HS-5 (cell line): ENCODE measurements around the gene CLHC1.
"Not testable (repeated sequence)": the region's sequence is repeated elsewhere in the genome, so short reads cannot be mapped to it uniquely, and the experiment has no call there.

Experiments used
- DNase-seq: peaks from one replicate; pipeline ENCODE4 v3.0.0-alpha.2; 2012; ENCODE audit warnings: low read depth

CLHC1 gene

GRCh38 chr2:55232084-55232862, at the start of gene CLHC1, which contains the start of gene RPS27A:
Gene CLHC1 (minus strand): TSS chr2:55232293. CDS start chr2:55222411, 9,882 bp downstream.
Gene RPS27A (plus strand): TSS chr2:55232688. CDS start chr2:55232825, 137 bp downstream.
- peak; percentile 84 for DNase-seq

- not testable (repeated sequence) for DNase-seq
These were observed 48.9 kb upstream of the CLHC1 start for GRCh38 chr2:55280851-55281546.

GRCh38 chr2:55279859-55280424, 47.8 kb upstream of the CLHC1 start:
- not testable (repeated sequence) for DNase-seq

DNA sequence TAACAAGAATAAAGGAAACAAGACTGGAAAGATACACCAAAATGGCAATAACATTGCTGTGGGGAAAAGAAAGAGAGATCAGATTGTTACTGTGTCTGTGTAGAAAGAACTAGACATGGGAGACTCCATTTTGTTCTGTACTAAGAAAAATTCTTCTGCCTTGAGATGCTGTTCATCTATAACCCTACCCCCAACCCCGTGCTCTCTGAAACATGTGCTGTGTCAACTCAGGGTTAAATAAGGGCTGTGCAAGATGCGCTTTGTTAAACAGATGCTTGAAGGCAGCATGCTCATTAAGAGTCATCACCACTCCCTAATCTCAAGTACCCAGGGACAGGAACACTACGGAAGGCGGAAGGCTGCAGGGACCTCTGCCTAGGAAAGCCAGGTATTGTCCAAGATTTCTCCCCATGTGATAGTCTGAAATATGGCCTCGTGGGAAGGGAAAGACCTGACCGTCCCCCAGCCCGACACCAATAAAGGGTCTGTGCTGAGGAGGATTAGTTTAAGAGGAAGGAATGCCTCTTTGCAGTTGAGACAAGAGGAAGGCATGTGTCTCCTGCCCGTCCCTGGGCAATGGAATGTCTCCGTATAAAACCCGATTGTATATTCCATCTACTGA, 47.2 kb upstream of the CLHC1 start:
- DNase-seq: not testable (repeated sequence)

- DNase-seq: no peak
These were observed 45.2 kb upstream of the CLHC1 start for GRCh38 chr2:55277310-55277709.

DNA sequence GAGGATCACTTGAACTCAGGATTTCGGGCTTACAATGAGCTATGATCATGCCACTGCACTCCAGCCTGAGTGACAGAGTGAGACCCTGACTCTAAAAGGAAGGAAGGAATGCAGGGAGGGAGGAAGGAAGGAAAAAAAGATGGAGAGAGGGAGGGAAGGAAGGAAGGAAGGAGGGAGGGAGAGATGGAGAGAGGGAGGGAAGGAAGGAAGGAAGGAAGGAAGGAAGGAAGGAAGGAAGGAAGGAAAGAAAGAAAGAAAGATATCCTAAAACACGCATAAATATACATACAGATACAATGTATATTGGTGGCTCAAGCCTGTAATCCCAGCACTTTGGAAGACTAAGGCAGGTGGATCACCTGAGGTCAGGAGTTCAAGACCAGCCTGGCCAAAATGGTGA, 42.3 kb upstream of the CLHC1 start:
- DNase-seq: not testable (repeated sequence)

DNA sequence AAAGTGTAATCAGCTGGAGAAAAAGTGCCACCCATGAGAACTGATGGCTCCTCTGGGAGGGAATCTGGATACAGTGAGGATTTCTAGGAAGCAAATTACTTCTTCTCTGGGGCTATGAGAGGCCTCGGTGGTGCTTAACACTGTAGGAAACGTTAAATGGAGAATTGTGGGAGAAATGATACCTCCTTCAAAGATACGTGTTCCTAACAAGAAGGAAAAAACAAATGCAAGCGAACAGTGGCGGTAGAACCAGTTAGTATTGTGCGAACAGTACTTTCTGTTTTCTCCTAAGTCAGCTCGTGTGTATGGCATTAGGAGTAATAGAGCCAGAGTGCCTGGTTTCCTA, 37.5 kb upstream of the CLHC1 start:
- no peak for DNase-seq

DNA sequence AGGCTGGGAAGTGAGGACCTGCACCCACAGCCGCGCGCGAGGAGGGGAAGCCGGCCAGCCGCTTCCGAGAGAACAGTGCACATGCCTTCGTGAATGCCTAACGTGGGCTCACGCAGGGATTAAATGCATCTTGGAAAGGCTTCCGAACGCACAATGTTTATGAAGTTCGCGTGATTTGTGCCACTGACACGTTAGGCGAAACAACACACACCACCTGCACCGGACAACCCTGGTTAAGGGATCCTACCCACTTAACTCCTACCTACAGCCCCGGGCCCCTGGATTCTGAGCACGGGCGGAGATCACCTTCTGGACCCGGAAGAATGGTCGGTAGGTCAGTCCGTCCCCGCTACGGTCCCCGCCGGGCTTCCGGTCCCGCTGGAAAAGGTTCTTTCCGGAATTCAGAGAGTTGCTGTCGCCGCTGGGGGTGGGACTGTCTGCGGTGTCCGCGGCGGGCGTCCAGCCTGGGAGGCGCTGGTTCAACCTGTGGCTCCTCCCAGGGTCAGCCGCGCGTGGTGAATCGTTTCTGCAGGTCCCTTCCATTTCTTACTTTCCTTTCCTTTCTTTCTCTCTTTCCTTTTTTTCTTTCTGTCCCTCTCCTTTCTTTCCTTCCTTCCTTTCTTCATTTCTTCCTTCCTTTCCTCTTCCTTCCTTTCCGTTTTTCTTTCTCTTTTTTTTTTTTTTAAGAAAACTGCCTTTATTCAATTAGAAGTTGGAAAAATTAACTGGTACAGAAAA, 37.0 kb upstream of the CLHC1 start, which contains the start of gene MTIF2:
Gene MTIF2, minus strand, starts transcription at position 325 of the 738 bp plus-strand sequence. CDS start 5,373 bp downstream, outside the sequence.
- DNase-seq: peak; percentile 76

DNA sequence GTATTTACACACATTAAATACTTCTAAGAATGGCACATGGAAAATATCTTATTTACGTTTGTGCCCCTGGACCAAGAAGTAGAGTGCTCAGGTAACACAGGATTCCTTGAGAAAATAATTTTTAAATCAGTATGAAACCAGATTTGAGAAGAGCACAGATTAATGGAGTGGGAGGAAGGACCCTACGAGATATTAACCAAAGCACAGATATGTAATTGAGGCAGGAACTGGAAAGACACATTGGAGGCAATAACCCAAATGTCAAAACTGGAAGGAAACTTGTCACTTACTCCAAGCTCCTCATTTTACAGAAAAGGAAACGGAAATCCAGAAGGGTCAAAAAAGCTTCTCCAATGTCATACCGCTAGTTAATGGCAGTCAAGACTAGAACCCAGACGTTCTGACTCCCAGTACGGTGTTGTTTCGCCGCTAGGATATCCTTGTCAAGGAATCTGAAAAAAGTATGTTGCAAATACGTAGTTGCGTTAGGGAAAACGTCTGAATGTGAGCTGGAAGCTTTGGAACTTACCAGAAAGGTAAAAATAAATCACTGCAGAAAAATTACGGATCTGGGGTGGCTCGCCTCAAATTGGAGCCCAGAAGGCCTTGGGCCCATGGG, 36.3 kb upstream of the CLHC1 start:
- DNase-seq: no peak

DNA sequence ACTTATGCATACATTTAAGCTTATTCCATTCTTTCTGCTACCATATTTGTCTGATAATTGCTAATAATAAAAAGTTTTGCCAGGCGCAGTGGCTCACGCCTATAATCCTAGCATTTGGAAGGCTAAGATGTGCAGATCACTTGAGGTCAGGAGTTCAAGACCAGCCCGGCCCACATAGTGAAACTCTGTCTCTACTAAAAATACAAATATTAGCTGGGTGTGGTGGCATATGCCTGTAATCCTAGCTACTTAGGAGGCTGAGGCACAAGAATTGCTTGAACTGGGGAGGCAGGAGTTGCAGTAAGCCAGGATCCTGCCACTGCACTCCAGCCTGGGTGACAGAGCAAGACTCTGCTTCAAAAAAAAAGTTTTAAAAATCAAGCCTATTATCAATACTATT, 27.5 kb upstream of the CLHC1 start:
- not testable (repeated sequence) for DNase-seq

DNA sequence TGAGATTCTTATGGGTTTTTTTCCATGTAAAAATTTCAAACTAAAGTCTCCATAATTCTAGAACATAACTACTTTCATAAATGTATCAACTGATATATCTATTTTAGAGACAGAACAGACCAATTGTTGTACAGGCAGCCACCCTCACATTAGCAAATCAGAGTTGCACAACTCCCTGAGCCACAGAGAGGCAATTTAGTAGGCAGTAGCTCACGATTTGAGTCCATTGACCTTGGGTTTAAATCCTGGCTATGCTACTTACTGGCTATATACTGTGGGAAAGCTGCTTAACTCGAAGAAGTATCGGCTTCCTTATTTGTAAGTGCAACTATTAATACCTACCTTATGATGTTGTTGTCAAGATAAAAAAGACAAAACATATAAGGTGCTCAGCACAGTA, 20.7 kb upstream of the CLHC1 start:
- DNase-seq: no peak

GRCh38 chr2:55247025-55247424, 14.9 kb upstream of the CLHC1 start:
- DNase-seq: no peak

DNA sequence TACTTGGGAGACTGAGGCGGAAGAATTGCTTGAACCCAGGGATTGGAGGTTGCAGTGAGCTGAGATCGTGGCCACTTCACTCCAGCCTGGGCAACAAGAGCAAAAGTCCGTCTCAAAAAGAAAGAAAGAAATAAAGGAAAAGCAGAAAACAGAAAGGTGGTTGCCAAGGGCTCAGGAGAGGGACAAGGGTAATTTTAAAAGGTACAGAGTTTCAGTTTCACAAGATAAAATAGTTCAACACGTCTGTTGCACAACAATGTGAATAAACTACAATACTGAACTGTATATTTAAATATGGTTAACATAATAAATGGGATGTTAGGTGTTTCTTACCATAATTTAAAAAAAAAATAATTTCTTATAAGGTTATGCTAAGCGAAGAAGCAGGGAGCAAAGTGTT, 13.3 kb upstream of the CLHC1 start:
- no peak for DNase-seq

GRCh38 chr2:55242617-55243016, 10.5 kb upstream of the CLHC1 start:
- no peak for DNase-seq

GRCh38 chr2:55241582-55241981, 9.5 kb upstream of the CLHC1 start:
- not testable (repeated sequence) for DNase-seq

DNA sequence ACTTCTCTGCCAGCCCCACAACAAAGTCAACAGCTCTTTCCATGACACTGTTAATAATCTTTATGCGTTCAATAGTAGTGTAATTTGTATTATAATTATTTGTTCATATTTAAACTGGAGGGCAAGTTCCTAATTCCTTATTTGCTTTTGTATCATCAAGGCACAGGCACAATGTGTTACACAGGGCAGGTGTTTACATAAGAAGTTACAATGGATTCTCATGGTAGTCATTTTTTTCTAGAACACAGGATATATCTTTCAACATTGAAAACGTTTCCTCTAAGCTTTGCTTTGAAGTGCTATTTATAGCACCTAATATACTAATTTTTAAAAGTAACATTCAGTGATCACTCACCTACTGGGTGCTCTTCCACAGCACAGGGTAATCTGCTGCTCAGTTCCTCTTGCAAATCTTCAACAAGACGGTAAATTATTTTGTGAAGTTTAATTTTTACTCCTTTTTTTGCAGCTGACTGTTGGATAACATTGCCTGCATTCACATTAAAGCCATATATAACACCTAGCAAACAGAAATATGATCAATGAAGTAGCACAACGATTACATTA, 7.6 kb upstream of the CLHC1 start:
- DNase-seq: no peak

- DNase-seq: no peak
These were observed 5.0 kb upstream of the CLHC1 start for GRCh38 chr2:55236992-55237543.

GRCh38 chr2:55235724-55236538, 3.8 kb upstream of the CLHC1 start:
- no peak for DNase-seq

GRCh38 chr2:55233658-55233940, 1.5 kb upstream of the CLHC1 start:
- DNase-seq: no peak
